Measurements from ENCODE around the gene HCN3. TPM values are rescaled to one million over a fixed set of nuclear protein-coding genes. Genes with fewer than 3 reads are reported as not detected.
A peak's percentile ranks its signal among the peaks of the same experiment; 100 is the strongest.

Gene HCN3
- polyA plus RNA-seq, 1 of the 3 experiments (the other 2 are of a cell fraction), result 9.7 TPM

GRCh38 chr1:155324037-155324716 lies 46.9 kb downstream of the HCN3 start (continued):
- TF ChIP-seq REST (IDR thresholded peaks at IDR 0.05; ENCODE audit: low read depth, low read length) (no peak), EP300 (IDR thresholded peaks at IDR 0.05; ENCODE audit: borderline replicate concordance in 1 of 2, low read depth in 1 of 2, low read length in 1 of 2) (no peak), TCF12 (IDR thresholded peaks at IDR 0.05) (peak; percentile 6; the same call in 1 of the 2 replicates), USF1 (IDR thresholded peaks at IDR 0.05; ENCODE audit: borderline replicate concordance, low read depth) (peak; percentile 99), TAF1 (IDR thresholded peaks at IDR 0.05; ENCODE audit: borderline replicate concordance, low read depth, low read length) (peak; percentile 46), CHD2 (IDR thresholded peaks at IDR 0.05; ENCODE audit: low read length, partially characterized antibody) (peak; percentile 49), JUND (IDR thresholded peaks at IDR 0.05) (no peak), SMC3 (IDR thresholded peaks at IDR 0.05; ENCODE audit: low read depth, low read length) (no peak), MXI1 (IDR thresholded peaks at IDR 0.05; ENCODE audit: low read depth, low read length) (no peak; the same call in none of the 2 replicates), ZBTB33 (IDR thresholded peaks at IDR 0.05; ENCODE audit: borderline replicate concordance, low read depth) (no peak), RAD21 (IDR thresholded peaks at IDR 0.05; ENCODE audit: low read length) (no peak), POLR2AphosphoS5 (IDR thresholded peaks at IDR 0.05; ENCODE audit: low read depth, low read length) (peak; percentile 63), NFIC (IDR thresholded peaks at IDR 0.05; ENCODE audit: borderline replicate concordance) (no peak), RCOR1 (IDR thresholded peaks at IDR 0.05; ENCODE audit: low read length) (peak; percentile 21; the same call in 1 of the 2 replicates)
